GM12873 (cell line): ENCODE results near the gene UBASH3A.

Source experiments
- TF ChIP-seq, protein P1 (sequence below): IDR thresholded peaks from 2 replicates; pipeline ENCODE4 v1.5.1; 2012; ENCODE audit warnings: low read depth, mild to moderate bottlenecking, moderate library complexity, low read length, control low read depth; ENCODE audit not compliant: insufficient read depth; ENCODE audit errors: missing control alignments

The UBASH3A gene

DNA sequence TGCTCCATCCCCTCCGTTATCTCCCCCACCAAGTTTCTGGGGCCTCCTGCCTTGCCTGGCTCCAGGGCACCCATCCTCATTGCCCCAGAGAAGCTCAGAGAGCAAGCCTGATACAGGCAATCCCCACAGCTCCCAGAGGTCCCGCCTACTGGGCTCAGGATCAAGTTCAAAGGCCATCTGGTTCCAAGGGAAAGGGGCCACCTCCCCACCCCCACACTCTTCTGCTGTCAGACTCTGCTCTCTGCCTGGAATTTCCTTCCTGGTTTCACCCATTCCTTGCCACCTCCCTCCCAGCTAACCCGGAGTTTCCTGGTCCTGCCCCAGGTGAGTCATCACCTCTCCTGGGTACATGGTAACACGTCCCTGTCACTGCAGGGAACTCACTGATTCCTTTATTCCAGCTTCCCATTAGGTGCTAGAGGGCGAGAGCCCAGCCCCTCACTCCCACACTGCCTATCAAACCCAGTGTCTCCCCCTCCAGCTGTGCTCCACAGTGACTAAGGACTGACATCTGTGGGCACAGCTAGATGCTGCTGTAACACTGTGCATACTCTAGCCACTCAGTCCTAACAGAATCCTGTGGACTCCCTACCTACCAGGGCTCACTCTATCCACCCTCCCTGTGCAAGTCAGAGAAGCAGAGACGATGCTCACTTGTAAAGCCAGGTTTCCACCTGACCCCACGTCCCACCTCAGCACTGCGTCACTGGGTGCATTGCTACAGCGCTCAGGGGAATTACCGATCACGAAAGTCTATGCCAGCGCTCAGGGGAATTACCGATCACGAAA, 70.5 kb downstream of the UBASH3A start:
- TF ChIP-seq, protein P1, sequence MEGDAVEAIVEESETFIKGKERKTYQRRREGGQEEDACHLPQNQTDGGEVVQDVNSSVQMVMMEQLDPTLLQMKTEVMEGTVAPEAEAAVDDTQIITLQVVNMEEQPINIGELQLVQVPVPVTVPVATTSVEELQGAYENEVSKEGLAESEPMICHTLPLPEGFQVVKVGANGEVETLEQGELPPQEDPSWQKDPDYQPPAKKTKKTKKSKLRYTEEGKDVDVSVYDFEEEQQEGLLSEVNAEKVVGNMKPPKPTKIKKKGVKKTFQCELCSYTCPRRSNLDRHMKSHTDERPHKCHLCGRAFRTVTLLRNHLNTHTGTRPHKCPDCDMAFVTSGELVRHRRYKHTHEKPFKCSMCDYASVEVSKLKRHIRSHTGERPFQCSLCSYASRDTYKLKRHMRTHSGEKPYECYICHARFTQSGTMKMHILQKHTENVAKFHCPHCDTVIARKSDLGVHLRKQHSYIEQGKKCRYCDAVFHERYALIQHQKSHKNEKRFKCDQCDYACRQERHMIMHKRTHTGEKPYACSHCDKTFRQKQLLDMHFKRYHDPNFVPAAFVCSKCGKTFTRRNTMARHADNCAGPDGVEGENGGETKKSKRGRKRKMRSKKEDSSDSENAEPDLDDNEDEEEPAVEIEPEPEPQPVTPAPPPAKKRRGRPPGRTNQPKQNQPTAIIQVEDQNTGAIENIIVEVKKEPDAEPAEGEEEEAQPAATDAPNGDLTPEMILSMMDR = peak; percentile 10

DNA sequence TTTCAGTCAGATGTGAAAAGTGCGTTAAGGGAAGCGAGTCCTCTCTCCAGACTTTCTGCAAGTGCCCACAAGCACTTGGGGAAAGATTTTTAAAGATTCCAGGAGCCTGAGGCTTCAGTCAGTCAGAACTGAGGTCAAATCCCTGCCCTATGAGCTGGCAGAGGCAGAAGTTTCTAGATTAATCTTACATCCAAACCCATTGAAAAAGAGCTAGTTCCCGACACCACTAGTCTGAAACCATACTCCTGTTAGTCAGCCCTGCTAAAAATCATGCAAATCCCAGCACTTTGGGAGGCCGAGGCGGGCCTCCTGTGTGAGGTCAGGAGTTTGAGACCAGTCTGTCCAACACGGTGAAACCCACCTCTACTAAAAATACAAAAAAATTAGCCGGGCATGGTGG, 71.3 kb downstream of the UBASH3A start:
- TF ChIP-seq, protein P1 = no peak

DNA sequence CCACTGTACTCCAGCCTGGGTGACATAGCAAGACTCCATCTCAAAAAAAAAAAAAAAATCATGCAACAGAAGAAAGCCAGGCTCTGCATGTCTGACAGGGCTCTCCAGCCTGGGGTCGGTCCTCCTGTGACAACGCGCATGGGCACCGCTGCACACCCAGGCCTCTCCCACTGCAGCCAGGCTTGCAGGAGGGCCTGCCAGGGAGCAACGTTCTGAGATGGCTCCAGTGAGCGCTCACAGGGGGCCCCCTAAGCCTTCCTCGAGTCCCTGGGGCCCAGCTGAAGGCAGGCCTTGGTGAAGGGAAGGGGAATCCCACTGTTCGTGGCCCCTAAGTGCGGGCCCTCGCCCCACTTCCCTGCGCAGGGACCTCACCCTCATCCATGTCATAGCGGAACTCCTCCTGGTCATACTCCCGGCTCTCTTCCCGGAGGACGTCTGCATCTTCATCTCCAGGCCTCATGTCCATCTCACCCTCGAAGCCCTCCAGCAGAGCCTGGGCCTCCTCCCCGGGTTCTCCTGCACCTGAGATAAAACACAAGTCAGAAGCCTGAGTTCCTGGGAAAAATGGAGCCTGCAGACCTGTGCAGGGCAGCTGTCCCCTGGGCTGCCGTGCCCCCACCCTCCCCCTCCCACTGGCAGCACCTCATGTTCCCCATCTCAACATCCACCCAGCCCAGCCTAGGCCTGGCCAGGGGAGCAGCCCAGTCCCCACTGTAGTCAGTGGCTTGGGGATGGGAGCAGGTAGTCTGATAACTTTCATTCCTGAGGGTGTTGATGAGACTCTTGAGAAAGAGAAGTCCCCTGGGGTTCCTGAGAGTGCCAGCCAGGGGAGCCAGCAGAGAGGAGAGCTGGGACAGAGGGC, 72.1 kb downstream of the UBASH3A start:
- TF ChIP-seq, protein P1 = no peak

DNA sequence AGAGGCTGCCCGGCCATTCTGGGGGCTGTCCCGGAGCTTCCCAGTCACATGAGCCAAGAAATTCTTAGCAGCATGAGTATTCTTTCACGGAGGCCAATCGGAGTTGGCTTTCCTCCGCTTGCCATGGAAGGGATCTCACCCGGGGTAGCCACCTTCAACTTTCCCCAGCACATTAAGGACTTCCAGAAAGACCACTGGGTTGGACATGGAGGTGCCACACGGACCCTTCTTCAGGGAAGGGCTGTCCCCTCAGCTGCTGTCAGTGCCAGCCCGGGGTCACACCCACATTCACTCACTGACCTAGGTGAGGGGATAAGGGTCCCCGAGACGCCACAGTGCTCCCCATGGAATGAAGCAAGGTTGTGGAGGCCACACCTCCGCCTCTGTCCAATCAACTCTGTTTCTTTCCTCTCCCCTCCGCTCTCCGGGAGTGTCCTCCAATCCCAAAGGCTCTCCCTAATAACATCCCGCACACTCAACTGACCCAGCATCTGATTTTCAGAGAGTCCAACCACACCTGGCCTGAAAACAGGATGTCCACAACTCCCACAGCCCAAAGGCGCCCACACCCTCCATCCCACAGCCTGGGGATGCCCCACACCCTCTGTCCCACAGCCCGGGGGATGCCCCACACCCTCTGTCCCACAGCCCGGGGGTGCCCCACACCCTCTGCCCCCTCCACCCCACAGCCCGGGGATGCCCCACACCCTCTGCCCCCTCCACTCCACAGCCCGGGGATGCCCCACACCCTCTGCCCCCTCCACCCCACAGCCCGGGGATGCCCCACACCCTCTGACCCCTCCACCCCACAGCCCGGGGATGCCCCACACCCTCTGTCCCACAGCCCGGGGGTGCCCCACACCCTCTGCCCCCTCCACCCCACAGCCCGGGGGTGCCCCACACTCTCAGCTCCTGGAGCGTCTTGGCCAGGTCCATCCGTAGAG, 73.0 kb downstream of the UBASH3A start:
- TF ChIP-seq, protein P1 = no peak

DNA sequence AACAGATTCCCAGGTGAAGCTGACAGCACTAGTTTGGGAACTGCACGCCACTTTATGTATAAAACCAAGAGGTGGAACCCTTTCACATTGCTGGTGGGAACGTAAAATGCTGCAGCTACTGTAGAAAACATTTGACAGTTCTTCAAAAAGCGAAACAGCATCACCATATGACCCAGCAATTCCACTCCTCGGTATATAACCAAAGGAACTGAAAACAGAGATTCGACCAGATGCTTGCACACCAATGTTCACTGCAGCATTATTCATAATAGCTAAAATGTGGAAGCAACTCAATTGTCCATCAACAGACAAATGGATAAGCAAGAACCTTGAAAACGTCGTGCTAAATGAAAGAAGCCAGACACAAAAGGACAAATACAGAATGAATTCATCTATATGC, 74.8 kb downstream of the UBASH3A start:
- TF ChIP-seq, protein P1 = no peak

DNA sequence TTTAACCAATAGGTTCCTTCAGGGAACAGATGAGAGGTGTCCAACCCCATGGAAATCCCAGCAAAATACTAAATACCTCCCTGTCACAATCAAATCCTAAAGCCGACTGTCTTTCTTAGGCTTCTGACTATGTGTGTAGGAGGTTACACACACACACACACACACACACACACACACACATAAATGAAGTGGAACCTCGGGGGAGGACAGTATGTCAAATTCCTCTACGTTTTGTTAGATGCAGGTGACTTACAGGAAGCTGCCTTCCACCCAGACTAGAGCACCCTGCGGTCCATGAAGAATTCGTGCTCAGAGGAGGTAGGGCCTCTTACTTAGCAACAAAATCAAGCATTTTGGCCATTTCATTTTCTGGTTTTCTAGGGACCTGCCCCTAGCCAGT, 75.9 kb downstream of the UBASH3A start:
- TF ChIP-seq, protein P1 = no peak

DNA sequence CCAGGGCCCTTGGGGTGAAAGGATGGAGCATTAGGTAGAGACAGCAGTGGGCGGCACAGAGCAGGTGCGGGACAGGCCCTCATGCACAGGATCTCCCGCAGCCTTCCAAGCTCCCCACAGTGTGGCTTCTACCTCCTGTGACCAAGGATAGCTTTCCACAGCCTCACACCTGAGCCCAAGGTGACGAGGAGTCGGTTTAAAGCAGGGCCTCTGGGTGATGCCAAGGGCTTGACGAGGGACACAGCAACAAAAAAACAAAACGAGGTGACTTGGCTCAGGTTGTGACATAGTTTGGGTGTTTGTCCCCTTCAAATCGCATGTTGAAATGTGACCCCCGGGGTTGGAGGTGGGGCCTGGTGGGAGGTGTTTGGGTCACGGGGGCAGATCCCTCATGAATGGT, 77.0 kb downstream of the UBASH3A start:
- TF ChIP-seq, protein P1 = no peak
